H7 (cell line): ENCODE data around the gene MAGEA2B. TPM values are rescaled to one million over a fixed set of nuclear protein-coding genes. Genes with fewer than 3 reads are reported as not detected.
"Not testable (repeated sequence)": the region's sequence is repeated elsewhere in the genome, so short reads cannot be mapped to it uniquely, and the experiment has no call there.

Experiments used
- DNase-seq: peaks from one replicate; pipeline ENCODE4 v3.0.0; 2012
- H3K27me3 ChIP-seq: 2 replicates; pipeline ENCODE4 v1.6.0; 2011; ENCODE audit warnings: mild to moderate bottlenecking, low read length; ENCODE audit not compliant: control insufficient read depth, insufficient read depth
- H3K36me3 ChIP-seq: replicated peaks from 2 replicates; pipeline ENCODE4 v1.5.1; 2011; ENCODE audit warnings: low read length; ENCODE audit not compliant: control insufficient read depth, insufficient read depth
- H3K4me3 ChIP-seq: 2 replicates; pipeline ENCODE4 v1.5.1; 2011; ENCODE audit warnings: low read depth, mild to moderate bottlenecking, control low read depth, low read length, moderate library complexity; ENCODE audit not compliant: insufficient read depth
- total RNA-seq: library from RNA; depleted of rRNA; stranded (reverse); fragments of >200 nt; shearing (Covaris generic); gene quantifications from 2 replicates; pipeline ENCODE4 v1.2.3, GENCODE V29; 2014; rRNA removed

MAGEA2B gene
- total RNA-seq, 1 experiment from 2014 or later: not detected

DNA sequence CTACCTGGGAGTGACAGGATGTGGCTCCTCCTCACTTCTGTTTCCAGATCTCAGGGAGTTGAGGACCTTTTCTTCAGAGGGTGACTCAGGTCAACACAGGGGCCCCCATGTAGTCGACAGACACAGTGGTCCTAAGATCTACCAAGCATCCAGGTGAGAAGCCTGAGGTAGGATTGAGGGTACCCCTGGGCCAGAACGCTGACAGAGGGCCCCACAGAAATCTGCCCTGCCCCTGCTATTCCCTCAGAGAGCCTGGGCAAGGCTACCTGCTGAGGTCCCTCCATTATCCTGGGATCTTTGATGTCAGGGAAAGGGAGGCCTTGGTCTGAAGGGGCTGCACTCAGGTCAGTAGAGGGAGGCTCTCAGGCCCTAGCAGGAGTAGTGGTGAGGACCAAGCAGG, 20.7 kb downstream of the MAGEA2B start:
- no peak overlapping the region for H3K4me3 ChIP-seq
- DNase-seq: no peak
- no peaks in the 10 kb centered on the region for H3K27me3 ChIP-seq
- no peaks in the 10 kb centered on the region for H3K36me3 ChIP-seq

DNA sequence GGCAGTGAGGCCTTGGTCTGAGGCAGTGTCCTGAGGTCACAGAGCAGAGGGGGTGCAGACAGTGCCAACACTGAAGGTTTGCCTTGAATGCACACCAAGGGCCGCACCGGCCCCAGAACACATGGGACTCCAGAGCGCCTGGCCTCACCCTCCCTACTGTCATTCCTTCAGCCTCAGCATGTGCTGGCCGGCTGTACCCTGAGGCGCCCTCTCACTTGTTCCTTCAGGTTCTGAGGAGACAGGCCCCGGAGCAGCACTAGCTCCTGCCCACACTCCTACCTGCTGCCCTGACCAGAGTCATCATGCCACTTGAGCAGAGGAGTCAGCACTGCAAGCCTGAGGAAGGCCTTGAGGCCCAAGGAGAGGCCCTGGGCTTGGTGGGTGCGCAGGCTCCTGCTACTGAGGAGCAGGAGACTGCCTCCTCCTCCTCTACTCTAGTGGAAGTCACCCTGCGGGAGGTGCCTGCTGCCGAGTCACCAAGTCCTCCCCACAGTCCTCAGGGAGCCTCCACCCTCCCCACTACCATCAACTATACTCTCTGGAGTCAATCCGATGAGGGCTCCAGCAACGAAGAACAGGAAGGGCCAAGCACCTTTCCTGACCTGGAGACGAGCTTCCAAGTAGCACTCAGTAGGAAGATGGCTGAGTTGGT, 21.6 kb downstream of the MAGEA2B start:
- no peaks in the 10 kb centered on the region for H3K36me3 ChIP-seq
- H3K4me3 ChIP-seq: no peak overlapping the region
- no peak for DNase-seq
- H3K27me3 ChIP-seq: no peaks in the 10 kb centered on the region

DNA sequence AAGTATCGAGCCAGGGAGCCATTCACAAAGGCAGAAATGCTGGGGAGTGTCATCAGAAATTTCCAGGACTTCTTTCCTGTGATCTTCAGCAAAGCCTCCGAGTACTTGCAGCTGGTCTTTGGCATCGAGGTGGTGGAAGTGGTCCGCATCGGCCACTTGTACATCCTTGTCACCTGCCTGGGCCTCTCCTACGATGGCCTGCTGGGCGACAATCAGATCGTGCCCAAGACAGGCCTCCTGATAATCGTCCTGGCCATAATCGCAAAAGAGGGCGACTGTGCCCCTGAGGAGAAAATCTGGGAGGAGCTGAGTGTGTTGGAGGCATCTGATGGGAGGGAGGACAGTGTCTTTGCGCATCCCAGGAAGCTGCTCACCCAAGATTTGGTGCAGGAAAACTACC, 22.1 kb downstream of the MAGEA2B start:
- DNase-seq, H3K4me3 ChIP-seq, H3K36me3 ChIP-seq, H3K27me3 ChIP-seq: not testable (repeated sequence)

DNA sequence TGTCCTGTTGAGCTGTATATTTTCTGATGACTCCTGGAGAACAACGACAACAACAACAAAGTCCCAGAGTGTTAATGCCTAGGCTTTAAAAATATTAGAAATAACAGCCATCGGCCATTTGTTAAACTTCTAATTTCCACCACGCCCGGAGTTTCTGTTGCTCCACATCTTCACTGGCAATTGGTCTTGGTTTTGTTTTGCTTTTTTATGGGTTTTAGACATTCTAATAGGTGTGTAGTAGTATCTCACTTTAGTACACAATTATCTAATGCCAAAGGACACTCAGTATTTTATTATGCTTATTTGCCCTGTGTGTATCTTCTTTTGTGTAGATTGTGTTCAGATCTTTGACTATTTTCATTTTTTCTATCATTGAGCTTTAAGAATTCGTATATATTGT, 24.1 kb downstream of the MAGEA2B start:
- Histone ChIP-seq H3K4me3 (no peak overlapping the region), H3K36me3 (no peaks in the 10 kb centered on the region), H3K27me3 (no peaks in the 10 kb centered on the region)
- no peak for DNase-seq

DNA sequence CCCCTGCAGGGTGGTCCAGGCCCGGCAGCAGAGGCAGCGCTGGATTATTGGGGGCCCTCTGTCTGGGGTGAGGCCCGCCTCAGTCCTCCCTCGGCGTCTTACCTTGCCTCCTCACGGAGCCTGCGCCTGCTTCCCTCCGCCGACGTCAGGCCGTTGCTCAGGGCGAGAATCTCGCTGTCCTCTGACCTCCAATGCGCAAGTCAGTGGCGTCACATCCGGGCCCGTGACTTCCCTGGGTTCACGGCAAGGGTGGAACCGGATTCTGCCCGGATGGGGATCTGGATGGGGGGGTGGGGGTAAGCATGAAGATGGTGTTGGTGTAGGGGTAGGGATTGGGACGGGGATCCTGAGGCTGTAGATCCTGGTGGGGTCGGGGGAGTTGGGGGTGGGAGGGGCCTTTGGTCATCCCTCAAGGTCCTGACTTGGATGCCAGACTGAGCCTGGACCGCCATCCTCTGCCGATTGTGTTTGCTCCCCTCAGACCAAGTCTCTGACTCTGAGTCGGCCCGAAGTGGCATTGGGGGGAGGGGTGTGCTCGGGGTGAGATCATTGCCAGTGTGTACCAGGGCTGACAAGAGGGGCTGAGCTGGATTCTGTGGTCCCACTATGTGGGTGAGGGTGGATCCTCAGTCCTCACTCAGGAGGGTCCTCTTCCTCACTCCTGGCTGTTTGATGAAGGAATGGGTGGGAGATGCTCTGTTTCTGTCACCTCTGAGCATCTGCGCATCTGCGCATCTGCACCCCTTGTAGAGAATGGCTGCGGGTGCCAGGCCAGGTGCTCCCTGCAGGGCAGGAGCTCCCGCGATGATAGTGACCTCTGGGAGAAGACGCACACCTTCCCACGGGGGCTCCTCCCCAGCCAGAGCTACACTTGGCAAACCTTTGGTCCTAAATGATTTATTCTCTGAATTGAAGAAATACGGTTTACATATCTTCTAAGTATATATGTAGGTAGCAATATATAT, 39.5 kb downstream of the MAGEA2B start, which contains the start of gene MAGEA2:
Gene MAGEA2, minus strand, starts transcription at position 157 of the 965 bp plus-strand sequence. CDS start 2,479 bp downstream, outside the sequence.
- not testable (repeated sequence) for H3K27me3 ChIP-seq, DNase-seq, H3K36me3 ChIP-seq, H3K4me3 ChIP-seq

DNA sequence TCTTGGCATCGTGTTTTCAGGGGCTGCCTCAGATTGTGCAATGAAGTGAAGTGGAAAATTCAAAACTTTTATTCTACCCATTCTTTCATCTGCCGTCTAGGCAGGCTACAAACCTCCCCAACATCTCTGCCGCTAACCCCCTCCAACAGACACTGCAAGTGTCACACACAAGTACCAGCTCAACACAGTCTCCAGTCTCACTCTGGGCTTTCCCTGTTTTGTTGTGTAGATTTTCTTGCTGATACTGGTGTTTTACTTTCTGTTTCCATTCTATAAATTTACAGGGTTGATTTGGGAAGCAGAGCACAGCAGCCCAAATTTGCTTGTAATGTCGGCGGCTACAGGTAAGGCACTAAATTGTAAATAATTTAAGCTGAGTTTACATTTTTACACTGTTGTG, 40.4 kb downstream of the MAGEA2B start:
- not testable (repeated sequence) for H3K36me3 ChIP-seq, H3K4me3 ChIP-seq, DNase-seq, H3K27me3 ChIP-seq

DNA sequence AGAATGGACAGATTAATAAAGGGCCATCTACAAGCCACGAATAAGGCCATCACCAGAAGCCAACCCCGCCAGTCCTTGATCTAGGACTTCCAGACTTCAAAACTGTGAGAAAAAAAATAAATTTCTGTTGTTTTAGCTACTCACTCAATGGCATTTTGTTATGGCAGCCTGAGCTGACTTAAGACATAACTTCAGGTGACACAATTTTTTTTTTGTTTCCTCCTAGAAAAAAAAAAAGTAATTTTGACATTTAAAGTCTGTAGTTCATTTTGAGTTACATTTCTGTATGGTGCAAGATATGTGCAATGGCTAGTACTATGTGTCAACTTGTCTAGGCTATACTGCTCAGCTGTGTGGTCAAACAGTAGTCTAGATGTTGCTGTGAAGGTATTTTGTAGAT, 44.5 kb downstream of the MAGEA2B start, which contains the start of gene CSAG3:
Gene CSAG3, plus strand, starts transcription at position 301 of the 400 bp plus-strand sequence.
- not testable (repeated sequence) for H3K4me3 ChIP-seq, DNase-seq, H3K36me3 ChIP-seq, H3K27me3 ChIP-seq

DNA sequence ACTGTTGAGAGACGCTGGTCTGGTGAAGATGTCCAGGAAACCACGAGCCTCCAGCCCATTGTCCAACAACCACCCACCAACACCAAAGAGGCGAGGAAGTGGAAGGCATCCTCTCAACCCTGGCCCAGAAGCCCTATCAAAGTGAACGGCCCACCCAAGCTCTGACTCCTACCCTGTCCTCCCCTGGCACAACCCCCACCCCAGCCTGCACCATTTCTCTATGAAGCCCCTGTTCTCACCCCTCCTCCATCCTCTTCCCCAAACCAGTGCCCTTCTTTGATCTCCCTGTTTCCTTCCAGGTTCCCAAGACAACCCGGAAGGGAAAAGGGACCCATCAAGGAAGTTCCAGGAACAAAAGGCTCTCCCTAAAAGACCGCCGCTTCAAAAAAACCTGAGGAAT, 45.1 kb downstream of the MAGEA2B start:
- not testable (repeated sequence) for H3K36me3 ChIP-seq, H3K4me3 ChIP-seq, DNase-seq, H3K27me3 ChIP-seq

DNA sequence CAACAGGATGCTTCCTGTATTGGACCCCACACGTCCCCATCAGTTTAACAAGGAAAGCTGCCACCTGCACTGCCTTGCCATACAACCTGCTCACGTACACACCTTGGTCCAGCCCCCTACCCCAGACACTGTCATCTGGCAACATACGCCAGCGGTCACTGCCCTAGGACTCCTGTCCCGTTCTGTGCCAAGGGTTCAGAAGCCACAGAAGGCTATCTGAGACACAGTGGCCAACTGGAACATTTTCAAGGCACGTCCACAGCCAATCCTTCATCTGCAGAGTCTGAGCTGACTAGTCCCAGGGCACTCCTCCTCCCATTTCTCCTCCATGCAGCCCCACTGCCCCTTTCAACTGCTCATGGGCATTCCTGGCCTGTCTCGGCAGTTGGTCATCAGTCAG, 47.2 kb downstream of the MAGEA2B start:
- H3K4me3 ChIP-seq, H3K27me3 ChIP-seq, H3K36me3 ChIP-seq, DNase-seq: not testable (repeated sequence)

DNA sequence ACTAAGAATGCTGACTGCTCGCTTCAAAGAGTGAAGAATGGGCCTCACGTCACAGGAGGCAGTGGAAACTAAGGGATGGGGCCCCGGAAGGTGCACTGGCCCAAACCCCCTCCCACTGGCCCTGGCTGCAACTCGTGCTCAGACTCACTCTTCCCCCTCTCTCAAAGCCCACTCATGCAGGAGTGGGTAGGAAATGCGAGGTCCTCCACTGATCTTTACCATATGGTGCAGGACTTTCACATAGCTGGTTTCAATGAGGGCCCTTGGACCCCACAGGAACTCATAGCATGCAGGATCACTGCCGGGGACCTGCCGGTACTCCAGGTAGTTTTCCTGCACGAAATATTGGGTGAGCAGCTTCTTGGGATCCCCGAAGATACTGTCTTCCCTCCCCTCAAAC, 52.1 kb downstream of the MAGEA2B start:
- not testable (repeated sequence) for H3K27me3 ChIP-seq, H3K4me3 ChIP-seq, DNase-seq, H3K36me3 ChIP-seq

Other genes with a start within 250 kb of the MAGEA2B start
- gene GABRQ, start 76.7 kb upstream of the MAGEA2B start, total RNA-seq: 3.5 and 3.8 TPM in 2 replicates
- gene MAGEA3, start 15.8 kb upstream of the MAGEA2B start, total RNA-seq: 0.07 TPM in 1 of 2 replicates, not detected in the other
- 0.28 TPM in 1 of 2 replicates, not detected in the other for gene CSAG2, start 5.4 kb upstream of the MAGEA2B start, total RNA-seq
- not detected in 2 replicates for gene CSAG1, start 19.1 kb downstream of the MAGEA2B start, total RNA-seq
- not detected in 2 replicates for gene MAGEA12, start 19.1 kb downstream of the MAGEA2B start, total RNA-seq
- 1.2 and 3.5 TPM in 2 replicates for gene MAGEA2, start 39.2 kb downstream of the MAGEA2B start, total RNA-seq
- gene CSAG3, start 44.6 kb downstream of the MAGEA2B start, total RNA-seq: 0.52 TPM in 1 of 2 replicates, not detected in the other
- gene MAGEA6, start 55.1 kb downstream of the MAGEA2B start, total RNA-seq: not detected in 2 replicates
- 22.3 and 26.2 TPM in 2 replicates for gene CETN2, start 116.1 kb downstream of the MAGEA2B start, total RNA-seq
- 17.2 and 18.0 TPM in 2 replicates for gene NSDHL, start 116.4 kb downstream of the MAGEA2B start, total RNA-seq
- gene ZNF185, start 183.4 kb downstream of the MAGEA2B start, total RNA-seq: 7.0 and 7.8 TPM in 2 replicates